ENCODE measurements around the gene SET. TPM values are rescaled to one million over a fixed set of nuclear protein-coding genes. Genes with fewer than 3 reads are reported as not detected.
A peak's percentile ranks its signal among the peaks of the same experiment; 100 is the strongest.

The SET gene
- polyA plus RNA-seq, 3 donors: 571 to 647 (median 631) TPM

DNA sequence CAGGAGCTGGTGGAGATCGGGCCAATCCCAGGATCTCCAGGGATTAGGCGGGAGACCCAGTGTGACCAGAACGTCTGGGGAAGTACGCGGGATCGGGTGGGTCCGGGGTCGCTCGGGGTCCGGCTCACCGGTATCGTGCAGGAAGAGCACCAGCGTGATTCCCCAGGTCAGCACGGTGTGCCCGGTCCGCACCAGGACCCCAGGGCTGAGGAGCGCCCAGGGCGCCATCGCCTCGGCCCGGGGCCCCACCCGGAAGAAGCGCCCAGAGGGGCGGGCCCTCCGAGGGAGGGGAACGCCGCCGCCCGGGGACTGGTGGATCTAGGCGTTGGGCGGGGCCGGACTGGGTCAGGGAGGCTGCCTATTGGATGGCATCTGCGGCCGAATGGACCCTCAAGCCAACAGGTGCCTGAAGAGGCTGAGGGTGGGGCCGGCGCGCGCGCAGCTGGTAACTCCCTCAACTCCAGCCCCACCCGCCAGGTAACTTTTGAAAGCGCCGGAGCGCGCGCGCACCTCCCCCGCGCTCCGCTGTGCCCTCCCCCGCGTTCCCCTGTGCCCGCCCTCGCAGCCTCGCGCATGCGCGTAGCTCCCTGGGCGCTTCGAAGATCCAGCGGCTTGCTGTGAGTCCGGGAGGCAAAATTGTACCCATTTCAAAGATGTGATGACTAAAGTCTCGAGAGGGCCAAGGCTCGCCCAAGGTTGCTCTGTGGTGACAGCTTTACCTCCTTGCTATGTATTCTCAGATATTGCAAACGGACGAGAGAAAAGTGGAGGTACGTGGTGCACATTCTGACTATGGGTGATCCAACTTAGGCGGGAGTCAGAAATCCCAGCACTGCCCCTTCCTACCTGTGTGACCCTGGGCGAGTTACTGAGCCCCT lies 35.1 kb downstream of the SET start, which contains the start of gene ZDHHC12:
ZDHHC12 (minus strand) TSS at position 262 of the 878 bp plus-strand sequence; CDS start at position 228, 34 bp downstream.
- peak; percentile 94 for DNase-seq

DNA sequence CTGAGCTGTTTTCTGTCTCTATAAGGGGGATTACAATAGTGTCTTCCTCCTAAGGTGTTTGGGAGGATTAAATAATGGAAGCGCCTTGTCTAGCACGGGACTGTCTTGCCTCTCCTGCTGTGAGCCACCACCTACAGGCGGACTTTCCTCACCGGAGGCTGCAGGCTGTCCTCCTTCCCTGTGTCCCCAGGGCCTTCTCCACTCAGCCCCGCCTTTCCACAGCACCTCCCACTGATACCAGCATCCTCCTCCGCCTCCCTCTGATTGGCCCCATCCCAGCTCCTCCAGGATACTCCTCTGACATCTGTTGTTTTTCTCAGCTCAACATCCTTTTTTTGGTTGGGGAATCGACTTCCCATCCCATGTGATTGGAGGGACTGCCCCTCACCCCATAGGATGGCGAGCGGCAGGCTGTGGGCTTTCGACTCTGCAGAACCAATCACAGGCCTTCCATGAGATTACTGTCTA lies 35.8 kb downstream of the SET start:
- DNase-seq: no peak

DNA sequence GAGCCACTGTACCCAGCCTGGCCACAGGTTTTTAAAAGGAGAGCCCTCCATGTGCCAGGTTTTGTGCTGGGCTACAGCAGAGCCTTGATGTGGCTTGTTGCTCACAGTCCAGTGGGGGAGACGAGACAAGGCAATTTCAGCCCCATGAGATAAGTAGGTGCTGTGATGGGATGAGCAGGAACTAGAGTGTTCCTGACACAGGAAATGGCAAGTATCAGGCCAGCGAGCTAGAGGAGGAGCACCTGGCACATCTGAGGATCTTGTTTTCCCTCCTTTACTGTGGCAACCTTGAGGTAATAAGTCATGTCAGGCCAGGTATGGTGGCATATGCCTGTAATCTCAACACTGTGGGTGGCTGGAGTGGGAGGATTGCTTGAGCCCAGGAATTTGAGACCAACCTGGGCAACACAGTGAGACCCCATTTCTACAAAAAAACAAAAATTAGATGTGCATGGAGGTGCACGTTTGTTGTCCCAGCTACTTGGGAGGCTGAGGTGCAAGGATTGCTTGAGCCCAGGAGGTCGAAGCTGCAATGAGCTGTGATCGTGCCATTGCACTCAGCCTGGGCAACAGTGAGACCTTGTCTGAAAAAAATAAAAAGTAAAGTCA lies 38.7 kb downstream of the SET start:
- DNase-seq: no peak

DNA sequence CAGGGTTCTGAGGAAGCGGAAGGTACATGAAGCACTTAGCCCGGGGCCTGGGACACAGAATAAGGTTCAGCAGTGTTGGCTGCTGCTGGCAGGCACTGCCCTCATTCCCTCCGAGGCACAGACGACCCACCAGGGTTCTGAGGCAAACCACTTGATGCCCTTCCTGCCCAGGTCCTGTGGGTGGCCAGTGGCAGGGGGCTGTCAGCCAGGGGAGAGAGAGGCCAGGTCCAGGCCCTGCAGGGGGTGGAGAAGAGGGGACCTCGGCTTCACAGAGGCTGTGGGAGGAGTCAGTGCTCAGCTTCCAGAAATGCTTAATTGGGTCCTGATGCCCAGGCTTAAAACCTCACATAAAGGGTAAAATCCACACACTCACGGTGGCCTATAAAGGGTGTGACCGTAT lies 39.3 kb downstream of the SET start:
- DNase-seq: no peak

DNA sequence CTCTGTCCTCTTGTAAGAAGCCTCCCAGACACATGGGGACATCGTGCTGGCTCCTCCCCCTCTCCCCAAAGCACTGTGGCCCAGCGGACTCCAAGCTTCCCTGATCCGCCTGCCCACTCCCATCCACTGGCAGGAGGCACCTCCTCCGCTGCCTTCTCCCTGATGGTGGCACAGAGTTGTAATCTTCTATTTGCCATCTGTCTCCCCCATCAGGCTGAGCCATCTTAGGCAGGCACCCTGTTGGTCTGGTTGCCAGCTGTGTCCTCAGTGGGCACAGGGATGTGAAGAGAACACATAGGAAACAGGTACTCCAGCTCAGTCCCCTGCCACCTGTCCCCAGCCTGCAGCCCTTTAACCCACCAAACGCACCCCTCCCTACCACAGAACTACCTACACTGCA lies 40.3 kb downstream of the SET start:
- DNase-seq: no peak

DNA sequence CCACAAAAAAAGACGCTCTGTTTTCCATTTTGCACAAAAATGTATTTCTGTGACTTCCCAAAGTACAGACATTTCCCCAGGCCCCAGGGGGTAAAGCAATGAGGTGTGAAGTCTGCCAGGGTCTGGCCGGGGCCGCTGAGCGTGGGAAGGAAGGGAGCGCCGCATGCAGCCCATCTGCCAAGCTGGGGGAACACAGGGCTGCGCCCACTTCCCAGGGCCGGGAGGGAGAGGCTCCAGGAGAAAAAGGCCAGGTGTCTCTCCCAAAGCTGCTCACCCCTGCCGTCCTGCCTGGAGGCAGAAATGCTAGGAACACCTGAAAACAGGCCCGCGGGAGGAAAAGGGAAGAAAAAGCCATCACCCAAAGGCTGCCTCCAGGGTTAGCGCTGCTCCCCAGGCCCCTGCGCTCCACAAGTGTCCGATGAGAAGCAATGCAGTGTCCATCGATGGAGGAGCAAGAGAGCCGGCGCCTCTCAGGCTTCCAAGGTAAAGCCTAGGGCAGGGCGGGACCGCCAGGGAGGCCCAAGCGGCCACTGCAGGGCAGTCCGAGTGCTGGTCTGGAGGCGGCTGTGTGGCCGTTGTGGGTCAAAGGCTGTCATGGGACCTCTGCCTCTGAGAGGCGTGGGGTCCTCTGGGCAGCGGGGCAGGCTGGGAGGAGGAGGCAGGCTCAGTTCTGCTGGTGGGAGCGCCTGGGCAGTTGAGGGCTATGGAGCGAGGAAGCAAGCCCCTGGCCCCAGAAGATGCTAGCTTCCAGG lies 40.9 kb downstream of the SET start:
- DNase-seq: no peak

DNA sequence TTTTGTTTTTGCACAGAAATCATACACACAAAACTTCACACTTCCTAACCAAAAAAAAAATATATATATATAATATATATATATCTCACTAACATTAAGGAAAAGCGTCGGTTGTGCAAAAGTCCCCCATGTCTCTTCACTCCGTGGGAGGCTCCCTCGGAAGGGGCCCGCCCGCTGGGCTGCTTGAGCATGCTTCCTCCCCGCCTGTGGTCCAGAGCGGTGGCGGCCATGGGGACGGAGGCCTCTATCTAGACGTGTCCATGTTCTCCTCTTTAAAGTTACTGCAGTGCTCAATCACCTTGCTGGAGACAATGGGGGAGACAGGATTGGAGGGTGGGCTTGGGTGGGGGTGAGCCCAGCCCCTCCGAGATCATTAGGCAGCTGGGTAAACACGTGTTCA lies 42.1 kb downstream of the SET start:
- no peak for DNase-seq

DNA sequence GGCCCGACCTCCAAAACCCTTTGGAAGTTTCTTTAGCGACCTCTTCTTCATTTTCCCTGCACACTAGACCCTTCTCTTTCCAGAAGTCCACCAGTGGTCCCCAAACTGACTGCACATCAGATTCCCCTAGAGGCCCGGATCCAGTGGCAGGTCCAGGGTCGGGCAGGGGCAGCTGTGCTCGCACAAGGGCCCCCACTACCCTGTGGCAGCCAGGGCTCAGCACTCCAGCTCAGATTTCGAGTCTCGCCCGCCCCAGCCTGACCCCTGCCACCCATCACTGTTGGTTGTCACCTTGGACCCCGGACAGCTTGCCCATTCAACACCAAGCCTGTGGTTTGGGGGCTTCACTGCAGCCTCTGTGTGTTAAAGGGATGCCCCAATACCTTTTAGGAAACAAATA lies 42.7 kb downstream of the SET start:
- DNase-seq: no peak

DNA sequence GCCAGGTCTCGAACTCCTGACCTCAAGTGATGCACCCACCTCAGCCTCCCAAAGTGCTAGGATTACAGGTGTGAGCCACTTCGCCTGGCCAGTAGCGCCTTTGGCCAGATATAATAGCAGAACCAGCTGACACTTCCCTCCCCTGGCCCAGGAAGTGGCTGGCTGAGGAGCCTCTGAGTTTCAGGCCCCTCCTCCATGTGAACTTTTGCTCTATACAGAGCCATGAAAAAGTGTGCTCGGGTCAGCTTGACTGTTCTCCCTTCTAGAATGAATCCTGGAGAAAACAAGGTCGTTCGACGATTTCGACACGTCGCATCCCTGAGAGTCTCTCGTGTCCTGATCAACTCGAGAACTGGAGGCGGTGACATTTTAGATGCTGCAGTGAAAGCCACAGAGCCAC lies 43.6 kb downstream of the SET start:
- DNase-seq: no peak

DNA sequence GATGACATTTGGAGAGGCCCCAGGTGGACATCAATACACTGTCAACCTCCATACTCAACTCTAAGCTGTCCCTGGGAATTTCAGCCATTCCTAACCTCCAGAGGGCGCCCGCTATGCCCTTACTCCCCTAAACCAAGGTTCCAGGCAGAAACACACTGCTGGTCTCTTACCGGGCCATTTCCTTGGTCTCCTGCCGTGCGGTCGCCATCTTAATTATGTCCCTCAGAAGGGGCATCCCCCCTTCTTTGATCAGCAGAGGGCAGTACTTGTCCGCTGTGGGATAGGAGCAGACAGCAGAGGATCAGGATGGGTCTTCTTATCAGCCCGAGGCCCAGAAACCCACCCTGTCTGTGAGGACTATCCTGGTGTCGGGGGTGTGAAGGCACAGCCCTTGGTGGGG lies 44.2 kb downstream of the SET start:
- peak; percentile 81 for DNase-seq

DNA sequence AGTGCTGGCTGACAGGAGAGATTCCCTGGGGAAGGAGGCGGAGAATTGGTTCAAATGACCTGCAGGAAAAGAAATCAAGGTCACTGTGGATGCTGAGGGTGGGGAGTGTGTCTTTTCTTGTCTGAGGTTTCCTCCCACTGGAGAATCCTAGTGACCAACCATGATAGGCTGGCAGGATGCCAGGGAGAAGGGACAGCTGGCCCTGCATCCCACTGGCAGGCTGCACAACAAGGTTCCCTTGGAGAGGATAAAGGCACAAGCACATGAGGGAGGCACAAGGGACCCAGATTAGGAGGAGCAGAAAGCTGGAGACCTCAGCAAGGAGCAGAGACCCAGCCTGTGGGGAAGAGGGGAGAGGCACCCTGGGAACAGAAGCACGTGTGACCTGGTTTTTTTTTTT lies 46.4 kb downstream of the SET start:
- no peak for DNase-seq

DNA sequence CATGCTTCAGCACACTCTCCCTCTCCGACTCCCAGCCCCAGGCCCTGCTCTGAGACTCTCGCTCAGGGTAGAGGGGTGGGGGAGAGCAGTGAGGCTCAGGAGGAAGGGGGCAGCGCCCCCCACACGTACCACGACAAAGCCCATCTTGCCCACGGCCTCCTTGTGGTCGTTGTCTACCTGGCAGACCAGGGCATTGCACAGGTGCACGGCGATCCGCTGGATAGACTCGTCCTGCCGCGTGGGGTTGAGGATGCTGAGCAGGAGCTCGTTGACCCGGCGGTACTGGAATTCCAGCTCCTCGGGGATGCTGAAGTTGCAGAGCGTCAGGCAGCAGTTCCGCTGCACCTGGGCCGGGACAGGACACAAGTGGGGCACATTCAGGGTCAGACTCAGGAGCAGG lies 53.4 kb downstream of the SET start:
- DNase-seq: no peak

DNA sequence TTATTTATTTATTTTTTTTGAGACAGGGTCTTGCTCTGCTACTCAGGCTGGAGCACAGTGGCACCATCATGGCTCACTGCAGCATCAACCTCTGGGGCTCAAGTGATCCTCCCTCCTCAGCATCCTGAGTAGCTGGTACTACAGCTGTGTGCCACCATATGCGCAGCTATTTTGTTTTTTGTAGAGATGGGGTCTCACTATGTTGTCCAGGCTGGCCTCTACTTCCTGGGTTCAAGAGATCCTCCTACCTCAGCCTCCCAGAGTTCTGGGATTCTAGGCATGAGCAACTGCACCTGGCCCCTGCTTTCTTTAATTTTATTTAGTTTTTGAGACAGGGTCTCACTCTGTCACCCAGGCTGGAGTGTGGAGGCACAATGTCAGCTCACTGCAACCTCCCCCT lies 54.4 kb downstream of the SET start:
- no peak for DNase-seq

Other genes starting within 250 kb of the SET start
- gene ODF2, start 233.2 kb upstream of the SET start, polyA plus RNA-seq (ENCODE audit: insufficient read length in 3 of 3): 10 to 100 TPM; 50.4 to 55.1 (median 50.7) TPM
- 10 to 100 TPM; 29.5 to 33.4 (median 32.1) TPM for gene GLE1, start 184.5 kb upstream of the SET start, polyA plus RNA-seq (ENCODE audit: insufficient read length in 3 of 3)
- 100 to 1,000 TPM; 362 to 483 (median 423) TPM for gene SPTAN1, start 136.6 kb upstream of the SET start, polyA plus RNA-seq (ENCODE audit: insufficient read length in 3 of 3)
- 10 to 100 TPM; 78.6 to 91.0 (median 86.0) TPM for gene DYNC2I2, start 32.4 kb upstream of the SET start, polyA plus RNA-seq (ENCODE audit: insufficient read length in 3 of 3)
- gene PKN3, start 13.3 kb downstream of the SET start, polyA plus RNA-seq (ENCODE audit: insufficient read length in 3 of 3): 10 to 100 TPM; 13.0 to 14.9 (median 13.7) TPM
- gene ZDHHC12, start 34.9 kb downstream of the SET start, polyA plus RNA-seq (ENCODE audit: insufficient read length in 3 of 3): 10 to 100 TPM; 21.3 to 24.7 (median 23.4) TPM
- 10 to 100 TPM; 35.5 to 43.2 (median 38.9) TPM for gene ZER1, start 82.7 kb downstream of the SET start, polyA plus RNA-seq (ENCODE audit: insufficient read length in 3 of 3)
- 10 to 100 TPM; 40.1 to 45.5 (median 41.6) TPM for gene TBC1D13, start 98.0 kb downstream of the SET start, polyA plus RNA-seq (ENCODE audit: insufficient read length in 3 of 3)
- 10 to 100 TPM in 2 of 3 donors, 1 to 10 TPM in 1; 8.8 to 17.0 (median 15.2) TPM for gene ENDOG, start 129.3 kb downstream of the SET start, polyA plus RNA-seq (ENCODE audit: insufficient read length in 3 of 3)
- 10 to 100 TPM; 43.6 to 59.1 (median 43.6) TPM for gene SPOUT1, start 140.6 kb downstream of the SET start, polyA plus RNA-seq (ENCODE audit: insufficient read length in 3 of 3)
- gene KYAT1, start 192.7 kb downstream of the SET start, polyA plus RNA-seq (ENCODE audit: insufficient read length in 3 of 3): 10 to 100 TPM; 15.9 to 35.5 (median 29.4) TPM
- 10 to 100 TPM; 27.9 to 36.2 (median 34.7) TPM for gene LRRC8A, start 192.9 kb downstream of the SET start, polyA plus RNA-seq (ENCODE audit: insufficient read length in 3 of 3)
- 10 to 100 TPM; 58.7 to 69.0 (median 63.6) TPM for gene PHYHD1, start 231.8 kb downstream of the SET start, polyA plus RNA-seq (ENCODE audit: insufficient read length in 3 of 3)

Measured in renal pelvis (tissue), 4 donors.